Activated CD4-positive, alpha-beta memory T cell treated with anti-CD3 and anti-CD28 coated beads for 36 hours (primary cell): ENCODE measurements around the gene TM2D3. TPM values are rescaled to one million over a fixed set of nuclear protein-coding genes. Genes with fewer than 3 reads are reported as not detected.
"Not testable (repeated sequence)": the region's sequence is repeated elsewhere in the genome, so short reads cannot be mapped to it uniquely, and the experiment has no call there.

Experiments
- CTCF ChIA-PET: fragments of 350-600 bp; sonication (Branson Sonifier 250); formaldehyde crosslinking; loops from one replicate; lab custom pipeline; 2021; ENCODE audit warnings: antibody characterized with exemption, inconsistent platforms; lab: Charles Lee
- POLR2A ChIA-PET: fragments of 350-600 bp; sonication (Branson Sonifier 250); formaldehyde crosslinking; loops from one replicate; lab custom pipeline; 2021; ENCODE audit warnings: antibody characterized with exemption; lab: Charles Lee
- DNase-seq: peaks from one replicate; pipeline ENCODE4 v3.0.0-alpha.2; 2020
- H3K27ac Mint-ChIP-seq: one replicate; pipeline ENCODE4 v1.8.0; 2021; ENCODE audit warnings: mixed read lengths
- H3K27me3 Mint-ChIP-seq: one replicate; pipeline ENCODE4 v1.8.0; 2021; ENCODE audit warnings: mixed read lengths
- H3K36me3 Mint-ChIP-seq: one replicate; pipeline ENCODE4 v1.8.0; 2021; ENCODE audit warnings: mixed read lengths
- H3K4me1 Mint-ChIP-seq: one replicate; pipeline ENCODE4 v1.8.0; 2021; ENCODE audit warnings: low read depth, mixed read lengths
- H3K4me3 Mint-ChIP-seq: one replicate; pipeline ENCODE4 v1.8.0; 2021; ENCODE audit warnings: mild to moderate bottlenecking, mixed read lengths
- H3K9me3 Mint-ChIP-seq: one replicate; pipeline ENCODE4 v1.8.0; 2021; ENCODE audit warnings: mixed read lengths
- intact Hi-C: fragments of 100-400 bp; cut with micrococcal nuclease; formaldehyde crosslinking; loops from one replicate; pipeline ENCODE4 v1.15.1; 2023
- total RNA-seq, 2 experiments: library from RNA; stranded (reverse); gene quantifications; one replicate each; pipeline ENCODE4 v1.2.3, GENCODE V29; 2021

Gene TM2D3
- total RNA-seq, 2 experiments from 2014 or later: 41.7 to 48.1 TPM

DNA sequence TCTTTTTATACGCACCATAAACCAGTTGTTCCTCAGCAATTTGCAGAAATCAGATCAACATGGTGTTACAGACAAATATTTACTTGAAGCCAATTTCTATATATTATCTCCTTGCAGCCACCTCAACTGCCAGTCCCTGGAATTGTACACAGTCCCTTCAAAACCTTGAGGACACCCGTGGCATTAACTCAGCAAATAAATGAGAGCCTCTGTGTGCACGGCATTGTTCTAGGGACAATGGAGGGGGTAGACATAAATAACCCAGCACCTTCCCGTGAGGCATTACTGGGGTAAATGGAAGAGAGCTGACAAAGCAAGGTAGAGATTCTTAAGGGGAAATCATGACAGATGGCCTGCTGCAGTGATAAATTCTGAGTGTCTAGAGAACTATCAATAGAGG is 12.5 kb downstream of the TM2D3 start:
- no peaks in the 10 kb centered on the region for H3K9me3 Mint-ChIP-seq
- no peak overlapping the region for H3K27ac Mint-ChIP-seq
- intact Hi-C loops: no loop called here
- no peaks in the 10 kb centered on the region for H3K27me3 Mint-ChIP-seq
- peaks cover 25% of the 10 kb centered on the region for H3K4me1 Mint-ChIP-seq
- ChIA-PET POLR2A (no interaction called here), CTCF (interaction anchor here (1.4 to 4.2 kb wide), 5 partner anchors 10 to 351 kb away, joined by 4 to 32 read pairs (median 22); no protein-coding TSS in a partner anchor)
- H3K4me3 Mint-ChIP-seq: no peak overlapping the region
- no peak for DNase-seq
- H3K36me3 Mint-ChIP-seq: peaks cover 38% of the 10 kb centered on the region

GRCh38 chr15:101637919-101638318 is 14.3 kb downstream of the TM2D3 start:
- CTCF ChIA-PET: no interaction called here
- H3K4me1 Mint-ChIP-seq: peaks cover 20% of the 10 kb centered on the region
- peaks cover 29% of the 10 kb centered on the region for H3K36me3 Mint-ChIP-seq

GRCh38 chr15:101637516-101637915 is 14.7 kb downstream of the TM2D3 start:
- no peaks in the 10 kb centered on the region for H3K9me3 Mint-ChIP-seq
- H3K36me3 Mint-ChIP-seq: peaks cover 30% of the 10 kb centered on the region
- H3K4me3 Mint-ChIP-seq: no peak overlapping the region
- intact Hi-C loops: no loop called here
- CTCF ChIA-PET: interaction anchor here (1.5 kb wide), 1 partner anchor 15 kb away, joined by 3 read pairs; no protein-coding TSS in a partner anchor
- peaks cover 17% of the 10 kb centered on the region for H3K4me1 Mint-ChIP-seq
- no peak for DNase-seq
- H3K27ac Mint-ChIP-seq: no peak overlapping the region
- POLR2A ChIA-PET: no interaction called here
- H3K27me3 Mint-ChIP-seq: no peaks in the 10 kb centered on the region

More at GRCh38 chr15:101637919-101638318, 14.3 kb downstream of the TM2D3 start:
- POLR2A ChIA-PET: no interaction called here
- Mint-ChIP-seq H3K9me3 (no peaks in the 10 kb centered on the region), H3K27ac (no peak overlapping the region), H3K4me3 (no peak overlapping the region), H3K27me3 (no peaks in the 10 kb centered on the region)
- intact Hi-C loops: no loop called here
- no peak for DNase-seq

- Mint-ChIP-seq H3K27ac (no peak overlapping the region), H3K4me1 (peaks cover 12% of the 10 kb centered on the region), H3K27me3 (no peaks in the 10 kb centered on the region), H3K9me3 (no peaks in the 10 kb centered on the region), H3K4me3 (no peak overlapping the region), H3K36me3 (peaks cover 27% of the 10 kb centered on the region)
- no peak for DNase-seq
- CTCF ChIA-PET: interaction anchor here (1.5 kb wide), 1 partner anchor 14 kb away, joined by 3 read pairs; no protein-coding TSS in a partner anchor
- POLR2A ChIA-PET: no interaction called here
- intact Hi-C loops: no loop called here
Observed at GRCh38 chr15:101637038-101637437, 15.1 kb downstream of the TM2D3 start.

GRCh38 chr15:101635944-101636727 is 16.0 kb downstream of the TM2D3 start:
- no peak overlapping the region for H3K4me3 Mint-ChIP-seq
- DNase-seq: no peak

GRCh38 chr15:101633356-101633755 is 18.8 kb downstream of the TM2D3 start:
- Mint-ChIP-seq H3K27me3 (no peaks in the 10 kb centered on the region), H3K27ac (no peak overlapping the region), H3K9me3 (no peaks in the 10 kb centered on the region), H3K4me3 (no peak overlapping the region), H3K36me3 (peaks cover 8% of the 10 kb centered on the region), H3K4me1 (no peaks in the 10 kb centered on the region)
- POLR2A ChIA-PET: no interaction called here
- intact Hi-C loops: no loop called here
- CTCF ChIA-PET: interaction anchor here (1.4 kb wide), 1 partner anchor 8 kb away, joined by 4 read pairs; no protein-coding TSS in a partner anchor
- DNase-seq: no peak

More at GRCh38 chr15:101635944-101636727, 16.0 kb downstream of the TM2D3 start:
- H3K27me3 Mint-ChIP-seq: no peaks in the 10 kb centered on the region
- no peaks in the 10 kb centered on the region for H3K9me3 Mint-ChIP-seq
- CTCF ChIA-PET: interaction anchor here (1.5 to 1.7 kb wide), 2 partner anchors 13 to 315 kb away, joined by 3 to 5 read pairs; no protein-coding TSS in a partner anchor
- intact Hi-C loops: no loop called here
- peaks cover 6% of the 10 kb centered on the region for H3K4me1 Mint-ChIP-seq
- POLR2A ChIA-PET: no interaction called here
- H3K36me3 Mint-ChIP-seq: peaks cover 25% of the 10 kb centered on the region
- H3K27ac Mint-ChIP-seq: no peak overlapping the region

DNA sequence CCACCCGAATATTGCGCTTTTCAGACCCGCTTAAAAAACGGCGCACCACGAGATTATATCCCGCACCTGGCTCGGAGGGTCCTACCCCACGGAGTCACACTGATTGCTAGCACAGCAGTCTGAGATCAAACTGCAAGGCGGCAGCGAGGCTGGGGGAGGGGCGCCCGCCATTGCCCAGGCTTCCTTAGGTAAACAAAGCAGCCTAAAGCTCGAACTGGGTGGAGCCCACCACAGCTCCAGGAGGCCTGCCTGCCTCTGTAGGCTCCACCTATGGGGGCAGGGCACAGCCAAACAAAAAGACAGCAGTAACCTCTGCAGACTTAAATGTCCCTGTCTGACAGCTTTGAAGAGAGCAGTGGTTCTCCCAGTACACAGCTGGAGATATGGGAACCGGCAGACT is 25.5 kb downstream of the TM2D3 start:
- intact Hi-C loops, H3K4me3 Mint-ChIP-seq, H3K27me3 Mint-ChIP-seq, DNase-seq, POLR2A ChIA-PET, H3K27ac Mint-ChIP-seq, H3K9me3 Mint-ChIP-seq: not testable (repeated sequence)
- CTCF ChIA-PET: interaction anchor here (0.6 kb wide), 1 partner anchor 87 kb away, joined by 3 read pairs; no protein-coding TSS in a partner anchor
- Mint-ChIP-seq H3K4me1 (peaks cover 36% of the 10 kb centered on the region), H3K36me3 (peaks cover 28% of the 10 kb centered on the region)

- no peaks in the 10 kb centered on the region for H3K27me3 Mint-ChIP-seq
- no peak overlapping the region for H3K4me3 Mint-ChIP-seq
- peaks cover 39% of the 10 kb centered on the region for H3K4me1 Mint-ChIP-seq
- intact Hi-C loops: no loop called here
- POLR2A ChIA-PET: no interaction called here
- CTCF ChIA-PET: interaction anchor here (0.6 to 2.4 kb wide), 4 partner anchors 15 to 338 kb away, joined by 3 to 10 read pairs (median 3); no protein-coding TSS in a partner anchor
- H3K36me3 Mint-ChIP-seq: peaks cover 28% of the 10 kb centered on the region
- H3K27ac Mint-ChIP-seq: no peak overlapping the region
- H3K9me3 Mint-ChIP-seq: peaks cover 5% of the 10 kb centered on the region
- no peak for DNase-seq
Observed at GRCh38 chr15:101625980-101626379, 26.2 kb downstream of the TM2D3 start.

GRCh38 chr15:101625184-101625583 is 27.0 kb downstream of the TM2D3 start:
- peaks cover 31% of the 10 kb centered on the region for H3K36me3 Mint-ChIP-seq
- ChIA-PET CTCF (interaction anchor here (1.2 to 2.4 kb wide), 2 partner anchors 16 to 29 kb away, joined by 3 to 10 read pairs; no protein-coding TSS in a partner anchor), POLR2A (no interaction called here)
- intact Hi-C loops: no loop called here
- no peak for DNase-seq
- no peak overlapping the region for H3K27ac Mint-ChIP-seq
- no peaks in the 10 kb centered on the region for H3K27me3 Mint-ChIP-seq
- H3K9me3 Mint-ChIP-seq: peaks cover 5% of the 10 kb centered on the region
- H3K4me1 Mint-ChIP-seq: peaks cover 39% of the 10 kb centered on the region
- no peak overlapping the region for H3K4me3 Mint-ChIP-seq

DNA sequence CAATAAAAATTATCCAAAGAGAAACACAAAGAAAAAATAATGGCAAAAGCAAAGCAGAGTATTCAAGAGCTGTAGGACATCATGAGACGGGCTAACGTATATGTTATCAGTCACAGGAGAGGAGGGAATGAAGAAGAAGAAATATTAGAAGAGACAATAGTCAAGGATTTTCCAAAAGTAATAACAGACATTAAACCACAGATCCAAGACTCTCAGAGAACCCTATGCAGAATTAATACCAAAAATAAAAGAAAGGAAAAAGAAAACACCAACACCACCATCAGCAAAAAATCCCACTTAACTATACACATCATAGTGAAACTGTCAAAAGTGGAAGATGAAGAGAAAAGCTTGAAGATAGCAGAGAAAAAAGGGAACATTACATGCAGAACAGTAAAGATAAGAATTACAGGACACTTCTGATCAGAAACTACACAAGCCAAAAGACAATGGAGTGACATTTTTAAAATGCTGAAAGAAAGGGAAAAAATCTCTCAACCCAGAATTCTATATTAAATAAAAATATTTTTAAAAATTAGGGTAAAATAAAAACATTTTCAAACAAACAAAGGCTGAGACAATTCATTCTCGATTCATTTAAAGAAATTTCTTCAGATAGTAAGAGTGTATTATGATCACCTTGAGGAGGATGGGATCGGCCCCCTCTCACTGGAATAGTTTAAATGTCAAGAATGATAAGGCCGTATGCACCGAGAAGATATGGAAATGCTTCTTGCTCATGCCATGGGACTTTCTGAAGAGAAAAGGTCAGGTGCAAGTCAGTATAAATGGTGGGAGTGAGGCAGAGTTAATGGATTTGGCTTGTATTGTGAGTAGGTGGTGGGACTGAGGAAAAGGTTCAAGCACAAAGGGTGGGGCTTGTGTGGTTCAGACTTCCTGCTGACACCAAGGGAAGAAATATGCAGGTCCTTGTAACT is 28.5 kb downstream of the TM2D3 start:
- Mint-ChIP-seq H3K4me3 (no peak overlapping the region), H3K27me3 (no peaks in the 10 kb centered on the region), H3K36me3 (peaks cover 31% of the 10 kb centered on the region), H3K9me3 (peaks cover 5% of the 10 kb centered on the region), H3K27ac (no peak overlapping the region), H3K4me1 (peaks cover 39% of the 10 kb centered on the region)
- intact Hi-C loops: no loop called here
- ChIA-PET POLR2A (no interaction called here), CTCF (interaction anchor here (0.7 to 2.4 kb wide), 3 partner anchors 13 to 18 kb away, joined by 3 to 10 read pairs (median 4); no protein-coding TSS in a partner anchor)
- no peak for DNase-seq

DNA sequence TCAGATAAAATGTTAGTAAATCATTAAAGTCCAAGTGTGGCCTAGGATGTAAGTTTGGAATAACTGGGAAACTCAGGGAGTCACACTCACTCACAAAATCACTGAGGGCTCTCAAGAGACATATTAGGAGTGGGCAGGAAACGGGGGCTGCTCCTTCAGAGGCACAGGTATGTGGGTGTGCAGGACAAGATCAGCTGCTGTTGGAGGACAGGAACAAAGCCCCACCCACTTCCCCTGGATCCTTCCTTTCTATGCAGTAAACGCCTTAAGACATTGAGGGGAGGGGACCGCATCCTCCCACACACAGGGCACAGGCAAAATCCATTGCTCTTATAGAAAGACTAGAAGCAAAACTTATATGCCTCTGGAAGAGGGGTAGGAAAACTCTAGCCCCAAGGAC is 30.2 kb downstream of the TM2D3 start:
- peaks cover 31% of the 10 kb centered on the region for H3K36me3 Mint-ChIP-seq
- intact Hi-C loops: no loop called here
- peaks cover 39% of the 10 kb centered on the region for H3K4me1 Mint-ChIP-seq
- no peak overlapping the region for H3K4me3 Mint-ChIP-seq
- CTCF ChIA-PET: interaction anchor here (1.2 kb wide), 1 partner anchor 15 kb away, joined by 3 read pairs; no protein-coding TSS in a partner anchor
- H3K27me3 Mint-ChIP-seq: no peaks in the 10 kb centered on the region
- H3K9me3 Mint-ChIP-seq: peaks cover 5% of the 10 kb centered on the region
- POLR2A ChIA-PET: no interaction called here
- no peak overlapping the region for H3K27ac Mint-ChIP-seq
- DNase-seq: no peak
